Measurements from ENCODE around the gene SCN5A.

Gene SCN5A

GRCh38 chr3:38649500-38650247, at the start of gene SCN5A:
SCN5A (minus strand) TSS chr3:38649687; CDS start chr3:38633307, 16,380 bp downstream.
- DNase-seq (ENCODE audit: low read depth), result peak; percentile 30

GRCh38 chr3:38698760-38699159, 49.3 kb upstream of the SCN5A start:
- DNase-seq (ENCODE audit: low read depth), result no peak

- no peak for DNase-seq (ENCODE audit: low read depth)
Observed at GRCh38 chr3:38698061-38698460, 48.6 kb upstream of the SCN5A start.

- DNase-seq (ENCODE audit: low read depth), result no peak
Observed at GRCh38 chr3:38696034-38696433, 46.5 kb upstream of the SCN5A start.

DNA sequence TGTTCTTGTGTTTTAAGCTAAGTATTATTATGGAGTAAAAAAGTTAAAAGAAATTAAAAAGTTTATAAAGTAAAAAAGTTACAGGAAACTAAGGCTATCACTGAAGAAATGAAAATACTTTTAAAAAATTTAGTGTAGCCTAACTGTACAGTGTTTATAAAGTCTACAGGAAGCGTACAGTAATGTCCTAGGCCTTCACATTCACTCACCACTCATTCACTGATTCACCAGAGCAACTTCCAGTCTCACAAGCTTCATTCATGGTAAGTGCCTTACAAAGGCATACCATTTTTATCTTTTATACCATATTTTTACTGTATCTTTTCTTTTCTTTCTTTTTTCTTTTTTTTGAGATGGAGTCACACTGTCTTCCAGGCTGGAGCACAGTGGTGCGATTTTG, 40.7 kb upstream of the SCN5A start:
- DNase-seq (ENCODE audit: low read depth), result no peak

GRCh38 chr3:38689774-38690173, 40.3 kb upstream of the SCN5A start:
- no peak for DNase-seq (ENCODE audit: low read depth)

DNA sequence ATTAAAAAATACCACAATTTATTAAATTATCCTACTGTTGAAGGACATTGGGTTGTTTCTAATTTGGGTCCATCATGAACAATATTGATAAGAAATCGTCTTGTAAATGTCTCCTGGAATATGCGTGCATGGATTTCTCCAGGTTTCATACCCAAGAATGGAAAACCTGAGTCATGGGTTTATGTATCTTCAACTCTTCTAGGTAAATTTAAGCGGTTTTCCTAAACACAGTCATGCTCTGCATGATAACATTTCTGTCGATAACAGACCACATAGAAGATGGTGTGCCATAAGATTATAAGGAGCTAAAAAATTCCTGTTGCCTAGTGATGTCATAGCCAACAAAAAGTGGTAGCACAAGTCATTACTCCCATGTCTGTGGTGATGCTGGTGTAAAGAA, 39.9 kb upstream of the SCN5A start:
- no peak for DNase-seq (ENCODE audit: low read depth)

DNA sequence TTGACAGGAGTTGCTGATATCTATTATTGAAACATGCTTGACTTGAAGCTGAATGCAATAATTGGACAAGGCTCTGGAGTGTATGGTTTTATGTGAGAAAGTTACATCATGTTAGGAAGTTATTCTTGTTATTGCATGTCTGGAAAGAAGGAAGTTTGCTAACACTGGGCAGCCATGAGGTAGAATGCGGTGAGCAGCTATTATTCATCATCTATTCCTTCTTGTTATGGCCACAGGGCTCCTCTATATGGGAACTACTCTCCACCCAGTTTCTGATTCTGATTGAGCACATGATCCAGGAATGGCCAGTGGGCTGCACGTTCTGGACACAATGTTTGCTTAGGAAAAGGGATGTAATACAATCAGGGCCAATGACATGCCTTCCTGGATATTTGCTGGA, 37.8 kb upstream of the SCN5A start:
- DNase-seq (ENCODE audit: low read depth), result no peak

- DNase-seq (ENCODE audit: low read depth), result no peak
Observed at GRCh38 chr3:38684546-38684945, 35.1 kb upstream of the SCN5A start.

DNA sequence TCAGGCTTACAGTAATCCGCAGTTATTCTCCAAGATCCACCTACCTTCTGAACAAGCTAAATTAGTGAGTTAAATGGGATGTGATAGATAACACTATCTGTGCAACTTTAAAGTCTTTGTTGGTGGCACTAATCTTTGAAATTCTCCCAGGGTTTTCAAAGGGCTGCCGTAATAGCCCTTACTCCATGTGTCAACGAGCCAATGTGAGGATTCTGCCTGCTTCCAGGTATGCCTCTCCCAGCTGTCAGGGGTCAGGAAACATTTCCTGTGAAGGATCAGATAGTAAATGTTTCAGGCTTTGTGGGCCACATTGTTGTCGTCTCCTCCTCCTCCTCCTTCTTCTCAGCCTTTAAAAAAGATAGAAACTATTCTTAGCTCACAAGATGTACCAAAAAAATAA, 20.2 kb upstream of the SCN5A start:
- no peak for DNase-seq (ENCODE audit: low read depth)

- DNase-seq (ENCODE audit: low read depth), result no peak
Observed at GRCh38 chr3:38662544-38662943, 13.1 kb upstream of the SCN5A start.

DNA sequence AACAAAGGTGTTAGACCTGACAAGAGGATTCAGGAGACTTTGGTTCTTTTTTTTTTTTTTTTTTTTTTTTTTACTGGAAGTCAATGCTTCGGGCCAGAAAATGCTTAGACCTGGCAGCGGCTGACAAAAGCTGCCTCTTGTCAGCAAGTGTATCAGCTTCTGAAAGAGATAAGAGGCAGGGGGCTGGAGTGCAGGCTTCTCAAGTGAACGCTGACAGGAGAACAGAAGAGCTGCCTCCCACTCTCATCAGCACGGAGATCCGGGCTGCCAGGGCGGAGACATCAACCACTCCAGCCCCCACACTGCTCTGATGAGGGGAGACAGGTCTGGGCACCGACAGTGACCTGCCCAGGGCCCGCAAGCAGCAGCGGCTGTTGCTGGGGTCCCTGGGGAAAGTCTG, 9.4 kb upstream of the SCN5A start:
- DNase-seq (ENCODE audit: low read depth), result no peak

GRCh38 chr3:38657369-38657768, 7.9 kb upstream of the SCN5A start:
- DNase-seq (ENCODE audit: low read depth), result no peak

GRCh38 chr3:38655708-38656300, 6.3 kb upstream of the SCN5A start:
- no peak for DNase-seq (ENCODE audit: low read depth)

- no peak for DNase-seq (ENCODE audit: low read depth)
Observed at GRCh38 chr3:38653685-38654537, 4.4 kb upstream of the SCN5A start.

GRCh38 chr3:38652934-38653333, 3.4 kb upstream of the SCN5A start:
- no peak for DNase-seq (ENCODE audit: low read depth)

DNA sequence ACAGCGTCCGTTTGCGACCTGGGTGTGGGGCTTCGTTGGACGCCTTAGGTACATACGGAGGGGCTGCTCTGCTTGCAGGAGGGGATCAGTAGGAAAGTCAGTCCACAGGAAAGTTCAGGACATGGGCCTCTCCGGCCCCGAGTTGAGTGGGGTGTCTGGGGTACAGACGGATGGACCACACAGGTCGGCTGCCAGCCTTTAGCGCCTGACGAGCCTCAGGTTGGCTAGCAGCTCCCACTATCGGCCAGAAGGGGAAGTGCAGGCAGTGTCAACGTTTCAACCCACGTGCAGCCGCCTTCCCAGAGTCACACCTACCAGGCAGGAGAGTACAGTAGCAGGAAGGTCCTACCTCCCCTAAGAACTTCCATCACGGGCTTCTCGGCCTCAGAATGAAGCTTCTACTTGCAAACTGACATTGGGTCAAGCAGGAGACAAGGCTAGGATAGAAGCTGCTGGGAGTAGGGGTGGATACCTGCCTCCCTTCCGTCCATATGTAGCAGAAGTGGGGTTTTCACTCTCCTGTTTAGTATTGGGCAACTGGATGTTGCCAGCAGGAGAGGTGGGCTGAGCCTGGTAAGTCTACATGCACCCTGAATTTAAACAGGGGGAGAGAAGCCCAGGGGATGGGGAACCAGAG, 1.8 kb upstream of the SCN5A start:
- peak; percentile 31 for DNase-seq (ENCODE audit: low read depth)

DNA sequence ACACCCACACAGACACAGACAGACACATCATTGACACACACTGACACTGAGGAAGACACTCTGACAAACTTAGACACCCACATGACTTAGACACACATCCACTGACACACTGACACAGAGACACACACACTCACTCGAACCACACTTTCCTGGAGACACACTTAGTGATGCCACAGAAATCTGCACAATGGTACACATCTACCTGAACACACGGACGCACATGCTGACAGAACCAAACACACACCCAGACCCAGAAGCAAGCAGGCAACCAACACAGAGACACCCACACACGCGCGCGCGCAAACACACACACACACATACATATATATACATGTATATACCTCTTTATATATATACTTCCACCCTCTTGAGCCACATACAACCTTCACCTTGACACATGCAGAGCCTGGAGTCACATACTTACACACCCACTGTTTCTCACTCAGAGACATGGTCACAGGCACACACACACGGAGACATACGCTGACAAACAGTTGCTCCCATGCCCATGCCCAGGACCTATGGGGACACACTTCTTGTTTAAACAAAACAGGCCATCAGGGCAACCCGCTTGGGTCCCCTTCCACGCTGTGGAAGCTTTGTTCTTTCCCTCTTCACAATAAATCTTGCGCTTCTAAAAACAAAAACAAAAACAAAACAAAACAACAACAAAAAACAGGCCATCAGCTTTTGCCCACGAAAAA, 913 bp upstream of the SCN5A start:
- no peak for DNase-seq (ENCODE audit: low read depth)

GRCh38 chr3:38648659-38649499, 608 bp downstream of the SCN5A start:
- no peak for DNase-seq (ENCODE audit: low read depth)

GRCh38 chr3:38648024-38648658, 1.3 kb downstream of the SCN5A start:
- no peak for DNase-seq (ENCODE audit: low read depth)
